H9 (cell line): ENCODE results near the gene RPLP1. TPM values are rescaled to one million over a fixed set of nuclear protein-coding genes. Genes with fewer than 3 reads are reported as not detected.

ENCODE experiments used
- DNase-seq: peaks from one replicate; pipeline ENCODE4 v3.0.0-alpha.2; 2017
- H2AFZ ChIP-seq: one replicate; pipeline ENCODE4 v1.6.1; 2013; ENCODE audit warnings: mild to moderate bottlenecking, low read length, control low read depth, moderate library complexity
- H2AK5ac ChIP-seq: 2 replicates; pipeline ENCODE4 v1.6.1; 2013; ENCODE audit warnings: low read length, control low read depth, mixed read lengths; ENCODE audit not compliant: insufficient read length
- H2BK120ac ChIP-seq: one replicate; pipeline ENCODE4 v1.6.1; 2013; ENCODE audit warnings: low read depth, mild to moderate bottlenecking, low read length, control low read depth, inconsistent platforms; ENCODE audit not compliant: poor library complexity, severe bottlenecking
- H2BK12ac ChIP-seq: 2 replicates; pipeline ENCODE4 v1.6.1; 2013; ENCODE audit warnings: low read length, control low read depth, mixed read lengths, low read depth; ENCODE audit not compliant: insufficient read length
- H2BK15ac ChIP-seq: 2 replicates; pipeline ENCODE4 v1.6.1; 2013; ENCODE audit warnings: low read depth, low read length, control low read depth
- H2BK20ac ChIP-seq: one replicate; pipeline ENCODE4 v1.6.1; 2013; ENCODE audit warnings: low read depth, mild to moderate bottlenecking, low read length, control low read depth, inconsistent platforms; ENCODE audit not compliant: poor library complexity, severe bottlenecking
- H2BK5ac ChIP-seq: 2 replicates; pipeline ENCODE4 v1.6.1; 2013; ENCODE audit warnings: low read length, control low read depth, mixed read lengths; ENCODE audit not compliant: insufficient read length
- H3K14ac ChIP-seq: 2 replicates; pipeline ENCODE4 v1.6.1; 2013; ENCODE audit warnings: low read length, control low read depth; ENCODE audit not compliant: insufficient read depth
- H3K18ac ChIP-seq: 2 replicates; pipeline ENCODE4 v1.6.1; 2013; ENCODE audit warnings: low read depth, mild to moderate bottlenecking, mixed read lengths, low read length, control low read depth; ENCODE audit not compliant: insufficient read length
- H3K23ac ChIP-seq: 2 replicates; pipeline ENCODE4 v1.6.1; 2013; ENCODE audit warnings: low read length, control low read depth, mixed read lengths, low read depth; ENCODE audit not compliant: insufficient read length
- H3K23me2 ChIP-seq: 2 replicates; pipeline ENCODE4 v1.6.1; 2013; ENCODE audit warnings: low read depth, mild to moderate bottlenecking, mixed read lengths, low read length, control low read depth; ENCODE audit not compliant: insufficient read length, poor library complexity, severe bottlenecking
- H3K27ac ChIP-seq: 2 replicates; pipeline ENCODE4 v1.5.1; 2013; ENCODE audit warnings: low read length, control low read depth, mixed read lengths, low read depth; ENCODE audit not compliant: insufficient read length
- H3K27me3 ChIP-seq: 2 replicates; pipeline ENCODE4 v1.6.1; 2013; ENCODE audit warnings: low read length, control low read depth, inconsistent platforms; ENCODE audit not compliant: insufficient read depth
- H3K4ac ChIP-seq: 2 replicates; pipeline ENCODE4 v1.6.1; 2013; ENCODE audit warnings: low read depth, mild to moderate bottlenecking, control low read depth, inconsistent platforms, low read length, moderate library complexity
- H3K4me1 ChIP-seq: 2 replicates; pipeline ENCODE4 v1.6.1; 2013; ENCODE audit warnings: low read length, control low read depth, inconsistent platforms; ENCODE audit not compliant: insufficient read depth
- H3K4me2 ChIP-seq: 2 replicates; pipeline ENCODE4 v1.6.1; 2013; ENCODE audit warnings: low read length, control low read depth, mixed read lengths; ENCODE audit not compliant: insufficient read length, insufficient read depth
- H3K56ac ChIP-seq: 2 replicates; pipeline ENCODE4 v1.6.1; 2013; ENCODE audit warnings: low read depth, mild to moderate bottlenecking, mixed read lengths, low read length, control low read depth; ENCODE audit not compliant: insufficient read length
- H3K79me1 ChIP-seq: 2 replicates; pipeline ENCODE4 v1.6.1; 2013; ENCODE audit warnings: low read depth, mild to moderate bottlenecking, moderate library complexity, low read length, control low read depth, inconsistent platforms; ENCODE audit not compliant: insufficient read depth, poor library complexity, severe bottlenecking
- H3K79me2 ChIP-seq: 2 replicates; pipeline ENCODE4 v1.6.1; 2013; ENCODE audit warnings: low read length, control low read depth, inconsistent platforms; ENCODE audit not compliant: insufficient read depth
- H3K9ac ChIP-seq: 2 replicates; pipeline ENCODE4 v1.6.1; 2013; ENCODE audit warnings: low read length, control low read depth, mixed read lengths; ENCODE audit not compliant: insufficient read length; ENCODE audit errors: extremely low read depth
- H3K9me3 ChIP-seq: one replicate; pipeline ENCODE4 v1.6.1; 2013; ENCODE audit warnings: low read depth, low read length, inconsistent platforms; ENCODE audit not compliant: control insufficient read depth
- H3T11ph ChIP-seq: one replicate; pipeline ENCODE4 v1.6.1; 2013; ENCODE audit warnings: mild to moderate bottlenecking, low read length, control low read depth, inconsistent platforms
- H4K20me1 ChIP-seq: one replicate; pipeline ENCODE4 v1.6.1; 2013; ENCODE audit not compliant: control insufficient read depth, insufficient read length, insufficient read depth
- H4K5ac ChIP-seq: 2 replicates; pipeline ENCODE4 v1.6.1; 2013; ENCODE audit warnings: low read depth, mild to moderate bottlenecking, mixed read lengths, low read length, control low read depth; ENCODE audit not compliant: insufficient read length
- H4K8ac ChIP-seq: replicated peaks from 2 replicates; pipeline ENCODE4 v1.6.1; 2013; ENCODE audit warnings: low read length, control low read depth, mixed read lengths, low read depth; ENCODE audit not compliant: insufficient read length
- H4K91ac ChIP-seq: 2 replicates; pipeline ENCODE4 v1.6.1; 2013; ENCODE audit warnings: low read depth, mild to moderate bottlenecking, moderate library complexity, mixed read lengths, low read length, control low read depth; ENCODE audit not compliant: insufficient read length
- H3K27ac Mint-ChIP-seq, 3 experiments: 2 replicates in 2 of 3; 3 replicates in 1 of 3; pipeline ENCODE4 v1.8.0; 2020 to 2021; ENCODE audit warnings: mixed read lengths in 3 of 3, mild to moderate bottlenecking in 1 of 3, moderate library complexity in 1 of 3
- H3K27me3 Mint-ChIP-seq: 2 replicates; pipeline ENCODE4 v1.8.0; 2021; ENCODE audit warnings: low read depth, mild to moderate bottlenecking, moderate library complexity, mixed read lengths
- H3K36me3 Mint-ChIP-seq, 3 experiments: 2 replicates in 2 of 3; 3 replicates in 1 of 3; pipeline ENCODE4 v1.8.0; 2020 to 2021; ENCODE audit warnings: low read depth in 3 of 3, mixed read lengths in 3 of 3; ENCODE audit not compliant: insufficient read depth in 1 of 3
- H3K4me1 Mint-ChIP-seq, 2 experiments: 2 replicates each; pipeline ENCODE4 v1.8.0; 2020; ENCODE audit warnings: mixed read lengths in 2 of 2
- H3K4me3 Mint-ChIP-seq, 2 experiments: 2 replicates in 1 of 2; 3 replicates in 1 of 2; pipeline ENCODE4 v1.8.0; 2020 to 2021; ENCODE audit warnings: mild to moderate bottlenecking in 2 of 2, mixed read lengths in 2 of 2, moderate library complexity in 1 of 2
- H3K9me3 Mint-ChIP-seq, 2 experiments: 2 replicates in 1 of 2; 3 replicates in 1 of 2; pipeline ENCODE4 v1.8.0; 2020; ENCODE audit warnings: mild to moderate bottlenecking in 2 of 2, mixed read lengths in 2 of 2, moderate library complexity in 1 of 2
- WGBS: extraction: QIAGEN DNeasy Blood & Tissue Kit; methylation state at CpG from one replicate; pipeline ENCODE4 v1.1.7; 2013; ENCODE audit warnings: missing lambda C conversion rate, low lambda C conversion rate, mixed read lengths; ENCODE audit not compliant: insufficient read length; ENCODE audit errors: extremely low coverage; 5-methylcytosine and 5-hydroxymethylcytosine counted together
- total RNA-seq: library from RNA; stranded (reverse); gene quantifications from 2 replicates; pipeline ENCODE4 v1.2.1, GENCODE V29; 2021
- TF ChIP-seq, protein P1 (sequence below): fragments of 200-600 bp; sonication (generic); conservative IDR thresholded peaks from 3 replicates; pipeline ENCODE4 v1.8.0; 2021; ENCODE audit warnings: antibody characterized with exemption, mild to moderate bottlenecking

RPLP1 gene
- total RNA-seq, 1 experiment from 2014 or later = 1,715 TPM

DNA sequence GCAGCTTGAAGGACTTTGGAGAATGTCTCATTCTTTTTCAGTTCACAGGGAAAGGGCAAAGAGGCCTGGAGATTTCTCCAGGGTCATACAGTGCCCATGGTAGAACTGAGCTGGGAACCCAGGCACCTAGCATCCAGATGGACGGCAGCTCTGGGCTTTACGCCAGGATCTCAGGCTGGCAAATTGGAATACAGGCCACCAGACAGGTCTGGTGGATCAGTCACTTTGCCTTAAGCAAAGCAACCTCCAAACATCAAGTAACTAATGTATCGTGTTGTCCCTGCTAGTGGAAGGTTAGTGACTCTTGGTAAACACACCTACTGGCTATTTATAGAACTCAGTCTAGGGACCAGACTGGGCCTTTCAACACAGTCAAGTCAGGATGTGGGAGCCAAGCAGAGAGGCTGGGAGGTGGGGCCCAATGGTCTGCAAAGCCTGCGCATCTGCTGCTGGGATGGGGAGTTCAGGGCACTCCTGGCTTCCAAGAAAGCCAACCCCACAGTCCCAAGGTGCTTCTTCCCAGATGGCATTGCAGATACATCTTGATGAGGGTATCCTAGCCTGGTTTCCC lies 30.2 kb downstream of the RPLP1 start:
- no peaks in the 10 kb centered on the region for H3K9me3 ChIP-seq
- no peak overlapping the region for H3K56ac ChIP-seq
- no peaks in the 10 kb centered on the region for H3K79me2 ChIP-seq
- no CpG with 5 or more reads among the region's 4 CpGs for WGBS
- no peak overlapping the region for H4K91ac ChIP-seq
- no peaks in the 10 kb centered on the region; the same call in 1 of the 2 replicates for H3K27me3 ChIP-seq
- no peak overlapping the region for H2AFZ ChIP-seq
- no peak overlapping the region for H3K14ac ChIP-seq
- no peak overlapping the region for H2BK5ac ChIP-seq
- no peak overlapping the region for H3K18ac ChIP-seq
- H2BK12ac ChIP-seq = no peak overlapping the region
- no peak overlapping the region for H3K9ac ChIP-seq
- no peak overlapping the region for H4K8ac ChIP-seq
- no peak overlapping the region for H2BK15ac ChIP-seq
- Mint-ChIP-seq H3K27ac (no peak overlapping the region), H3K4me3 (no peak overlapping the region), H3K9me3 (peaks cover 11 to 12% of the 10 kb centered on the region in 2 experiments), H3K36me3 (peaks cover 4 to 15% (median 6%) of the 10 kb centered on the region in 3 experiments; a peak in 4 of 7 replicates), H3K27me3 (peaks cover 7% of the 10 kb centered on the region), H3K4me1 (no peaks in the 10 kb centered on the region)
- TF ChIP-seq, protein P1, sequence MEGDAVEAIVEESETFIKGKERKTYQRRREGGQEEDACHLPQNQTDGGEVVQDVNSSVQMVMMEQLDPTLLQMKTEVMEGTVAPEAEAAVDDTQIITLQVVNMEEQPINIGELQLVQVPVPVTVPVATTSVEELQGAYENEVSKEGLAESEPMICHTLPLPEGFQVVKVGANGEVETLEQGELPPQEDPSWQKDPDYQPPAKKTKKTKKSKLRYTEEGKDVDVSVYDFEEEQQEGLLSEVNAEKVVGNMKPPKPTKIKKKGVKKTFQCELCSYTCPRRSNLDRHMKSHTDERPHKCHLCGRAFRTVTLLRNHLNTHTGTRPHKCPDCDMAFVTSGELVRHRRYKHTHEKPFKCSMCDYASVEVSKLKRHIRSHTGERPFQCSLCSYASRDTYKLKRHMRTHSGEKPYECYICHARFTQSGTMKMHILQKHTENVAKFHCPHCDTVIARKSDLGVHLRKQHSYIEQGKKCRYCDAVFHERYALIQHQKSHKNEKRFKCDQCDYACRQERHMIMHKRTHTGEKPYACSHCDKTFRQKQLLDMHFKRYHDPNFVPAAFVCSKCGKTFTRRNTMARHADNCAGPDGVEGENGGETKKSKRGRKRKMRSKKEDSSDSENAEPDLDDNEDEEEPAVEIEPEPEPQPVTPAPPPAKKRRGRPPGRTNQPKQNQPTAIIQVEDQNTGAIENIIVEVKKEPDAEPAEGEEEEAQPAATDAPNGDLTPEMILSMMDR = no peak
- no peak overlapping the region for H2BK20ac ChIP-seq
- no peak overlapping the region for H3K27ac ChIP-seq
- no peaks in the 10 kb centered on the region for H3K4me1 ChIP-seq
- H3K79me1 ChIP-seq = no peaks in the 10 kb centered on the region
- no peak overlapping the region for H4K5ac ChIP-seq
- no peak overlapping the region for H3T11ph ChIP-seq
- no peaks in the 10 kb centered on the region for H3K23me2 ChIP-seq
- no peak overlapping the region for H2AK5ac ChIP-seq
- DNase-seq = no peak
- H3K4me2 ChIP-seq = no peak overlapping the region
- H3K23ac ChIP-seq = no peak overlapping the region
- H3K4ac ChIP-seq = no peak overlapping the region
- H4K20me1 ChIP-seq = no peaks in the 10 kb centered on the region
- H2BK120ac ChIP-seq = no peak overlapping the region
